ENCODE data around the gene ITPR3. TPM values are rescaled to one million over a fixed set of nuclear protein-coding genes. Genes with fewer than 3 reads are reported as not detected.

Gene ITPR3
- total RNA-seq, 1 donor from 2014 or later: 74.7 TPM

GRCh38 chr6:33634946-33635345 lies 13.8 kb downstream of the ITPR3 start:
- intact Hi-C loops (cut with DNase I): no loop called here
- Histone ChIP-seq H3K4me1 (peaks cover 58% of the 10 kb centered on the region), H3K27ac (peak overlapping the region; percentile 10), H3K36me3 (no peaks in the 10 kb centered on the region), H3K9me3 (no peaks in the 10 kb centered on the region), H3K4me3 (no peak overlapping the region), H3K27me3 (ENCODE audit: low read depth) (no peaks in the 10 kb centered on the region)
- no peak for TF ChIP-seq CTCF (IDR thresholded peaks at IDR 0.05)
- ATAC-seq (no peak), DNase-seq (no peak)

GRCh38 chr6:33636655-33637054 lies 15.5 kb downstream of the ITPR3 start:
- TF ChIP-seq CTCF (IDR thresholded peaks at IDR 0.05): no peak
- no peak for DNase-seq

GRCh38 chr6:33638556-33638955 lies 17.4 kb downstream of the ITPR3 start:
- Histone ChIP-seq H3K9me3 (no peaks in the 10 kb centered on the region), H3K4me3 (no peak overlapping the region), H3K36me3 (peaks cover 24% of the 10 kb centered on the region), H3K27me3 (ENCODE audit: low read depth) (no peaks in the 10 kb centered on the region), H3K4me1 (peaks cover 35% of the 10 kb centered on the region), H3K27ac (peak overlapping the region; percentile 49)
- DNase-seq: peak; percentile 73
- no peak for TF ChIP-seq CTCF (IDR thresholded peaks at IDR 0.05)
- intact Hi-C loops (cut with DNase I): no loop called here
- peak; percentile 74 to 75 for ATAC-seq

More at GRCh38 chr6:33636655-33637054, 15.5 kb downstream of the ITPR3 start:
- Histone ChIP-seq H3K27ac (no peak overlapping the region), H3K36me3 (peaks cover 14% of the 10 kb centered on the region), H3K4me3 (no peak overlapping the region), H3K4me1 (peaks cover 49% of the 10 kb centered on the region), H3K9me3 (no peaks in the 10 kb centered on the region), H3K27me3 (ENCODE audit: low read depth) (no peaks in the 10 kb centered on the region)
- intact Hi-C loops (cut with DNase I): no loop called here
- ATAC-seq: no peak

GRCh38 chr6:33639559-33639958 lies 18.4 kb downstream of the ITPR3 start:
- Histone ChIP-seq H3K27ac (no peak overlapping the region), H3K36me3 (peaks cover 27% of the 10 kb centered on the region), H3K4me3 (no peak overlapping the region), H3K27me3 (ENCODE audit: low read depth) (no peaks in the 10 kb centered on the region), H3K4me1 (peaks cover 28% of the 10 kb centered on the region), H3K9me3 (no peaks in the 10 kb centered on the region)
- DNase-seq (no peak), ATAC-seq (no peak)
- intact Hi-C loops (cut with DNase I): no loop called here
- TF ChIP-seq CTCF (IDR thresholded peaks at IDR 0.05): no peak

GRCh38 chr6:33640361-33640760 lies 19.2 kb downstream of the ITPR3 start:
- Histone ChIP-seq H3K4me1 (peaks cover 19% of the 10 kb centered on the region), H3K27me3 (ENCODE audit: low read depth) (no peaks in the 10 kb centered on the region), H3K27ac (no peak overlapping the region), H3K9me3 (no peaks in the 10 kb centered on the region), H3K4me3 (no peak overlapping the region), H3K36me3 (peaks cover 31% of the 10 kb centered on the region)
- no peak for DNase-seq
- intact Hi-C loops (cut with DNase I): no loop called here
- no peak for TF ChIP-seq CTCF (IDR thresholded peaks at IDR 0.05)
- ATAC-seq: no peak

GRCh38 chr6:33641144-33641543 lies 20.0 kb downstream of the ITPR3 start:
- H3K36me3 ChIP-seq: peaks cover 39% of the 10 kb centered on the region
- intact Hi-C loops (cut with DNase I): no loop called here
- no peak for ATAC-seq

More at GRCh38 chr6:33641144-33641543, 20.0 kb downstream of the ITPR3 start:
- no peaks in the 10 kb centered on the region for H3K9me3 ChIP-seq
- no peak for DNase-seq
- H3K4me3 ChIP-seq: no peak overlapping the region
- peaks cover 14% of the 10 kb centered on the region for H3K4me1 ChIP-seq
- H3K27me3 ChIP-seq (ENCODE audit: low read depth): no peaks in the 10 kb centered on the region
- TF ChIP-seq CTCF (IDR thresholded peaks at IDR 0.05): no peak
- no peak overlapping the region for H3K27ac ChIP-seq

All from lower lobe of right lung (tissue), 2 donors.